ENCODE results near the gene GATA5. TPM values are rescaled to one million over a fixed set of nuclear protein-coding genes. Genes with fewer than 3 reads are reported as not detected.

The GATA5 gene
- total RNA-seq, 1 experiment from 2014 or later, result 1.4 TPM

DNA sequence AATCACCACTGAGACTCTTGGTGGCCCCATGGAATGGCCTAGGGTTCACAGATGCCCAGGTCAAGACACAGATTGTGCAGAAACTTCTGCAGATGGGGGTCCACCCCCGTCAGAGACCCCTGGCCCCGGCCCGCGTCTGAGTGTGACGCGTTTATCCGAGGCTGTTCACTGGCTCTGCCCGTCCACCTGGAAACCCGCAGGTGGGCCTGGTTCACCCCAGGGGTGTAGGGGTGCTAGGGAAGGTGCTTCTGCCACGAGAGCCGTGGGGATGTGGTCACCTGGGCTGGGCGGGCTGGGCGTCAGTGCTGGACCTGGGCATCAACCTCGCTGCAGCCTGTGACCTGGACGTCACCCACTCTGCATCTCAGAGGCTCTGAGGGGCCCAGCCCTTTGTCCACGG lies 39.5 kb upstream of the GATA5 start (continued):
- no peak for TF ChIP-seq NFYB (CRISPR knock-in tag; conservative IDR thresholded peaks at IDR 0.05; ENCODE audit: low read depth)
- no peak for TF ChIP-seq TEAD1 (CRISPR knock-in tag; IDR thresholded peaks at IDR 0.05)
- no peak for TF ChIP-seq ZNF263 (CRISPR knock-in tag; IDR thresholded peaks at IDR 0.05; ENCODE audit: low read depth)

DNA sequence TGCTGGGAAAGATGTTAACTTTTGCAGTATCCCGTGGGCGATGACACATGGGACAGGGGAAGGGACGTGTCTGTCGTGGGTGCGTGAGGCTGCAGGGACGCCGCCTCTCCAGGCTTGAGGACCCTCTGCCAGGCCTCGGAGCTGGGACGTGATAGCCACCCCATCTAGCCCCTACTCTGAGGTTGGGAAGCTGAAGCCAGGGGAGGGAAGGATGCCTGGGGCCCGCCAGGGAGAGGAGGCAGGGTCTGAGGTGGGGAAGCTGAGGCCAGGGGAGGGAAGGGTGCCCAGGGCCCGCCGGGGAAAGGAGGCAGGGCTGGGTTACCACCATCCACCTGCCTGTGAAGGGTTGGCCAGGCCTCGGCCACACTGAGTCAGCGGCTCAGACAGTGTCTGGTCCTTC lies 38.2 kb upstream of the GATA5 start:
- H3K27ac Mint-ChIP-seq, result peak overlapping the region; percentile 33; the same call in 1 of the 2 replicates
- POLR2A ChIA-PET, result no interaction called here
- no peaks in the 10 kb centered on the region for H3K9me3 Mint-ChIP-seq

More for the DNA sequence above, 38.2 kb upstream of the GATA5 start:
- DNase-seq (ENCODE audit: low spot score), result no peak
- ATAC-seq, result no peak
- TF ChIP-seq JAZF1 (CRISPR knock-in tag; IDR thresholded peaks at IDR 0.05), result no peak
- no peak for TF ChIP-seq CTCF (IDR thresholded peaks at IDR 0.05)
- no peak for TF ChIP-seq NFATC4 (CRISPR knock-in tag; IDR thresholded peaks at IDR 0.05)
- TF ChIP-seq ARID4B (CRISPR knock-in tag; IDR thresholded peaks at IDR 0.05; ENCODE audit: borderline replicate concordance), result no peak
- TF ChIP-seq OVOL2 (CRISPR knock-in tag; IDR thresholded peaks at IDR 0.05; ENCODE audit: borderline replicate concordance), result no peak
- TF ChIP-seq NR2C2 (CRISPR knock-in tag; IDR thresholded peaks at IDR 0.05), result no peak
- TF ChIP-seq, protein P1, sequence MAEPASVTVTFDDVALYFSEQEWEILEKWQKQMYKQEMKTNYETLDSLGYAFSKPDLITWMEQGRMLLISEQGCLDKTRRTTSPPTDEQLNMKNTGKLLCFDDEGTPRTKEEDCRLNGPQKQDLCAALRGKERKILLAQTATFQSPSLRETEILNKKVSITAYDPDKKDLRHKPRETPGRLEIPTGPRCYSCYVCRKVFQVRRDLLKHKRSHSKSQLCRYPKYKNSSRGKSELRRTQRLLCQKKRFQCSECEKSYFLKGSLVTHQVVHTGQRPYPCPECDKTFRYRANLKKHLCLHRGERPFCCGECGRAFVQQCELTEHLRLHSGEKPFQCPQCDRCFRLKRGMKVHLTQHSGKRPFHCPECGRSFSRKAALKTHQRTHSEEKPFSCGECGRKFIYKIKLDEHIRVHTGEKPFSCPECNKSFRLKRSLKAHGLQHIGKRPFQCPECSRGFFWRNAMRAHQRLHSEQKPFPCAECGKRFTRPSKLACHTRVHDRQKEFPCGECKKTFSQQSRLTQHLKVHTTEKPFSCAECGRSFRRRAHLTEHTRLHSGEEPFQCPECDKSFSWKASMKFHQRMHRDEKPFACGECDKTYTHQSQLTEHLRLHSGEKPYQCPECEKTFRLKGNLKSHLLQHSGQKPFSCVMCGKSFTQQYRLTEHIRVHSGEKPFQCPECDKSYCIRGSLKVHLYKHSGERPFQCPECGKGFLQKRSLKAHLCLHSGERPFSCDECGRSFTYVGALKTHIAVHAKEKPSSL (CRISPR knock-in tag; conservative IDR thresholded peaks at IDR 0.05), result no peak
- no peak for TF ChIP-seq ATF1 (CRISPR knock-in tag; IDR thresholded peaks at IDR 0.05)
- Mint-ChIP-seq H3K4me3 (no peak overlapping the region), H3K27me3 (ENCODE audit: low read depth) (no peaks in the 10 kb centered on the region), H3K4me1 (no peaks in the 10 kb centered on the region; the same call in 1 of the 2 replicates), H3K36me3 (no peaks in the 10 kb centered on the region)
- CTCF ChIA-PET, result interaction anchor here (3.1 kb wide), 1 partner anchor 14 kb away, joined by 10 read pairs; no protein-coding TSS in a partner anchor

Measured in WTC11 (cell line).